SK-N-SH (cell line): Measurements from ENCODE around the gene ARHGDIA. TPM values are rescaled to one million over a fixed set of nuclear protein-coding genes. Genes with fewer than 3 reads are reported as not detected.

Source experiments
- CTCF ChIA-PET: fragments of 300-600, 350-600 bp; formaldehyde crosslinking; extraction: SDS; loops from one replicate; lab custom pipeline; 2021; lab: Yijun Ruan, JAX
- POLR2A ChIA-PET: fragments of 350-600 bp; sonication (Branson Sonifier 250); formaldehyde crosslinking; extraction: SDS; loops from one replicate; lab custom pipeline; 2020; ENCODE audit warnings: antibody characterized with exemption, inconsistent platforms; lab: Yijun Ruan, JAX
- DNase-seq: peaks from one replicate; pipeline ENCODE4 v3.0.0; 2012
- H2AFZ ChIP-seq: fragments of 200-600 bp; sonication (generic); 2 replicates; pipeline ENCODE4 v1.8.1; 2016; ENCODE audit warnings: antibody characterized with exemption, mild to moderate bottlenecking, low read depth
- H3F3A ChIP-seq: fragments of 200-600 bp; sonication (generic); replicated peaks from 2 replicates; pipeline ENCODE3; 2016; ENCODE audit warnings: antibody characterized with exemption, mild to moderate bottlenecking; ENCODE audit not compliant: insufficient read depth
- H3K27ac ChIP-seq, 2 experiments: fragments of 200-500 bp in 1 of 2; fragments of 200-600 bp in 1 of 2; sonication (Bioruptor generic) in 1 of 2; sonication (generic), shearing (Covaris generic) in 1 of 2; 2 replicates each; pipeline versions ENCODE4 v1.5.1 to v1.6.1; 2014 to 2016; ENCODE audit warnings: low read depth in 2 of 2, inconsistent platforms in 1 of 2, low read length in 1 of 2, mild to moderate bottlenecking in 1 of 2, mixed read lengths in 1 of 2
- H3K27me3 ChIP-seq: fragments of 200-600 bp; sonication (generic), shearing (Covaris generic); 2 replicates; pipeline ENCODE4 v1.6.1; 2016; ENCODE audit warnings: mixed run types; ENCODE audit not compliant: insufficient read depth
- H3K36me3 ChIP-seq, 2 experiments: fragments of 200-500 bp in 1 of 2; fragments of 200-600 bp in 1 of 2; sonication (Bioruptor generic) in 1 of 2; sonication (generic) in 1 of 2; replicated peaks in 1 of 2; 2 replicates each; pipeline versions ENCODE3 to v1.5.1; 2014 to 2016; ENCODE audit warnings: low read length in 1 of 2, mild to moderate bottlenecking in 1 of 2; ENCODE audit not compliant: insufficient read depth in 2 of 2, control insufficient read depth in 1 of 2
- H3K4me1 ChIP-seq, 2 experiments: fragments of 200-500 bp in 1 of 2; fragments of 200-600 bp in 1 of 2; sonication (Bioruptor generic) in 1 of 2; sonication (generic), shearing (Covaris generic) in 1 of 2; 2 replicates each; pipeline versions ENCODE4 v1.5.1 to v1.6.1; 2014 to 2016; ENCODE audit warnings: low read depth in 1 of 2, low read length in 1 of 2, mixed run types in 1 of 2; ENCODE audit not compliant: insufficient read depth in 2 of 2, control insufficient read depth in 1 of 2
- H3K4me2 ChIP-seq: fragments of 200-600 bp; sonication (generic), shearing (Covaris generic); 2 replicates; pipeline ENCODE4 v1.6.1; 2017; ENCODE audit warnings: mixed run types
- H3K4me3 ChIP-seq, 2 experiments: fragments of 200-500 bp in 1 of 2; fragments of 200-600 bp in 1 of 2; sonication (Bioruptor generic) in 1 of 2; sonication (generic), shearing (Covaris generic) in 1 of 2; 2 replicates each; pipeline versions ENCODE4 v1.5.1 to v1.8.1; 2014 to 2016; ENCODE audit warnings: low read depth in 2 of 2, inconsistent platforms in 1 of 2, low read length in 1 of 2, mild to moderate bottlenecking in 1 of 2, mixed read lengths in 1 of 2, moderate library complexity in 1 of 2
- H3K79me2 ChIP-seq: fragments of 200-600 bp; sonication (generic); 2 replicates; pipeline ENCODE4 v1.8.1; 2017; ENCODE audit warnings: mild to moderate bottlenecking; ENCODE audit not compliant: insufficient read depth
- H3K9ac ChIP-seq: fragments of 200-600 bp; sonication (generic); 2 replicates; pipeline ENCODE4 v1.6.1; 2017; ENCODE audit warnings: mixed run types
- H3K9me2 ChIP-seq: fragments of 200-600 bp; sonication (generic); 2 replicates; pipeline ENCODE4 v1.6.1; 2017; ENCODE audit warnings: mixed run types
- H3K9me3 ChIP-seq: fragments of 200-600 bp; sonication (generic); 2 replicates; pipeline ENCODE4 v1.6.1; 2017; ENCODE audit warnings: mixed run types, mild to moderate bottlenecking, moderate library complexity
- H4K20me1 ChIP-seq: fragments of 200-600 bp; sonication (generic); 2 replicates; pipeline ENCODE4 v1.6.1; 2017; ENCODE audit warnings: mild to moderate bottlenecking, mixed run types; ENCODE audit not compliant: insufficient read depth
- CTCF ChIP-seq: fragments of 200-600 bp; sonication (generic); IDR thresholded peaks from 2 replicates; pipeline ENCODE4 v1.6.1; 2017; ENCODE audit warnings: antibody characterized with exemption, mild to moderate bottlenecking, moderate library complexity
- FOSL2 ChIP-seq: IDR thresholded peaks from 2 replicates; pipeline ENCODE4 v1.4.0; 2012; ENCODE audit warnings: low read depth, mild to moderate bottlenecking, moderate library complexity, borderline replicate concordance
- FOXJ3 ChIP-seq: sonication (generic); formaldehyde crosslinking; IDR thresholded peaks from 2 replicates; pipeline ENCODE4 v1.5.1; 2020; ENCODE audit warnings: mild to moderate bottlenecking, missing genetic modification reagents
- GABPA ChIP-seq: IDR thresholded peaks from 2 replicates; pipeline ENCODE4 v1.4.0; 2012; ENCODE audit warnings: low read depth, mild to moderate bottlenecking
- MAX ChIP-seq: IDR thresholded peaks from 2 replicates; pipeline ENCODE4 v1.4.0; 2012; ENCODE audit warnings: low read depth
- MXI1 ChIP-seq: IDR thresholded peaks from 2 replicates; pipeline ENCODE4 v1.6.1; 2012; ENCODE audit warnings: mild to moderate bottlenecking, low read depth, low read length, improper control_type of control experiment
- NRF1 ChIP-seq: IDR thresholded peaks from 2 replicates; pipeline ENCODE4 v1.6.1; 2012; ENCODE audit warnings: low read depth, mild to moderate bottlenecking, low read length
- RAD21 ChIP-seq: IDR thresholded peaks from 2 replicates; pipeline ENCODE4 v1.6.1; 2012; ENCODE audit warnings: mild to moderate bottlenecking, low read length
- SMC3 ChIP-seq: IDR thresholded peaks from 2 replicates; pipeline ENCODE4 v1.6.1; 2012; ENCODE audit warnings: low read depth, low read length, improper control_type of control experiment
- TCF12 ChIP-seq: IDR thresholded peaks from 2 replicates; pipeline ENCODE4 v1.4.0; 2012
- USF1 ChIP-seq: IDR thresholded peaks from 2 replicates; pipeline ENCODE4 v1.4.0; 2012; ENCODE audit warnings: low read depth, borderline replicate concordance
- WGBS: methylation state at CpG from one replicate; pipeline ENCODE4 v1.1.6; 2017; ENCODE audit warnings: low lambda C conversion rate; 5-methylcytosine and 5-hydroxymethylcytosine counted together
- polyA plus RNA-seq, 3 experiments: library from polyadenylated mRNA; depleted of rRNA; stranded (reverse); fragments of >200 nt; gene quantifications; 2 replicates each; pipeline ENCODE4 v1.2.3, GENCODE V29; 2012

ARHGDIA gene
- polyA plus RNA-seq, 1 of the 3 experiments (the other 2 are of a cell fraction) = 385 TPM

- Histone ChIP-seq H3K9me2 (no peaks in the 10 kb centered on the region), H3K4me3 (peak within 1 kb of the TSS in 1 of 2 experiments; percentile 33; a peak in 2 of 4 replicates), H3K4me2 (0 out of 2 replicates have a peak within 1 kb of the TSS, but pooled peaks have one; percentile 57), H3K27me3 (no peaks in the 10 kb centered on the region), H4K20me1 (peaks cover 8% of the 10 kb centered on the region; the same call in 1 of the 2 replicates), H3K9me3 (no peaks in the 10 kb centered on the region), H3K27ac (no peak within 1 kb of the TSS), H3K9ac (no peak within 1 kb of the TSS), H3K79me2 (0 out of 2 replicates have a peak, but pooled peaks cover under 1% of the 10 kb centered on the region), H3K36me3 (peaks cover 10 to 57% of the 10 kb centered on the region in 2 experiments), H3K4me1 (peaks cover 3 to 10% of the 10 kb centered on the region in 2 experiments; a peak in 1 of 4 replicates), H3F3A (peaks cover 30% of the 10 kb centered on the region), H2AFZ (no peak within 1 kb of the TSS)
- ChIA-PET POLR2A (interaction anchor here (0.8 to 1.2 kb wide), 4 partner anchors 8 to 69 kb away, joined by 3 to 6 read pairs (median 4); partner anchors contain the start of genes ANAPC11, MCRIP1 and PCYT2), CTCF (interaction anchor here (0.9 to 2.3 kb wide), 8 partner anchors 9 to 119 kb away, joined by 3 to 9 read pairs (median 4); partner anchors contain the start of genes PCYT2 and SIRT7)
- TF ChIP-seq NRF1 (no peak), MXI1 (peak; percentile 48; the same call in 1 of the 2 replicates)
- peak; percentile 92 for DNase-seq
- WGBS = 29% methylated on average over 27 of the region's 79 CpGs
Observed at GRCh38 chr17:81902023-81902652, 31.0 kb upstream of the ARHGDIA start, which contains the start of gene NPB. Gene NPB (plus strand): TSS chr17:81902238. CDS start chr17:81902278, 40 bp downstream.

GRCh38 chr17:81901167-81902022 is 30.3 kb upstream of the ARHGDIA start:
- POLR2A ChIA-PET = interaction anchor here (0.8 to 1.2 kb wide), 4 partner anchors 9 to 68 kb away, joined by 3 to 6 read pairs (median 4); partner anchors contain the start of genes ANAPC11, MCRIP1 and PCYT2
- H3K4me1 ChIP-seq = peaks cover 3 to 10% of the 10 kb centered on the region in 2 experiments; a peak in 1 of 4 replicates

More at GRCh38 chr17:81901167-81902022, 30.3 kb upstream of the ARHGDIA start:
- Histone ChIP-seq H3K9me2 (no peaks in the 10 kb centered on the region), H3K36me3 (peaks cover 14 to 50% of the 10 kb centered on the region in 2 experiments), H3K27me3 (no peaks in the 10 kb centered on the region), H3K9me3 (no peaks in the 10 kb centered on the region), H2AFZ (no peak overlapping the region), H3K27ac (no peak overlapping the region), H3K4me3 (peak overlapping the region in 1 of 2 experiments; percentile 33; a peak in 1 of 4 replicates), H3K79me2 (peaks cover 4% of the 10 kb centered on the region; the same call in 1 of the 2 replicates), H3K4me2 (0 out of 2 replicates have a peak overlapping the region, but pooled peaks have one; percentile 57), H4K20me1 (peaks cover 8% of the 10 kb centered on the region; the same call in 1 of the 2 replicates), H3F3A (peaks cover 36% of the 10 kb centered on the region), H3K9ac (no peak overlapping the region)
- no peak for DNase-seq
- 95% methylated on average over 7 of the region's 21 CpGs for WGBS
- TF ChIP-seq MXI1 = no peak
- no peak for TF ChIP-seq USF1
- no peak for TF ChIP-seq GABPA
- no peak for TF ChIP-seq CTCF
- TF ChIP-seq TCF12 = no peak
- TF ChIP-seq MAX = no peak
- no peak for TF ChIP-seq SMC3
- TF ChIP-seq RAD21 = no peak
- no peak for TF ChIP-seq FOSL2
- TF ChIP-seq FOXJ3 (CRISPR knock-in tag) = no peak
- CTCF ChIA-PET = interaction anchor here (0.6 to 2.3 kb wide), 10 partner anchors 9 to 226 kb away, joined by 3 to 9 read pairs (median 4); partner anchors contain the start of genes PCYT2 and SIRT7
